Smooth muscle cell (in vitro differentiated cells): ENCODE data around the gene KMT2A. TPM values are rescaled to one million over a fixed set of nuclear protein-coding genes. Genes with fewer than 3 reads are reported as not detected.

Experiments
- DNase-seq: peaks from one replicate; lab custom pipeline; 2025; ENCODE audit not compliant: unreplicated experiment; lab: John Stamatoyannopoulos, UW
- H2AFZ ChIP-seq: fragments of 200-600 bp; sonication (generic); 2 replicates; pipeline ENCODE4 v1.6.0; 2016; ENCODE audit warnings: antibody characterized with exemption, low read depth, mild to moderate bottlenecking
- H3F3A ChIP-seq: fragments of 200-600 bp; sonication (generic); 2 replicates; pipeline ENCODE4 v1.6.0; 2017; ENCODE audit warnings: antibody characterized with exemption, low read depth
- H3K27ac ChIP-seq: fragments of 200-600 bp; sonication (generic); 2 replicates; pipeline ENCODE4 v1.5.1; 2016; ENCODE audit warnings: low read depth, mild to moderate bottlenecking
- H3K27me3 ChIP-seq: fragments of 200-600 bp; sonication (generic); 2 replicates; pipeline ENCODE4 v1.6.1; 2016; ENCODE audit warnings: low read depth, mild to moderate bottlenecking
- H3K36me3 ChIP-seq: fragments of 200-600 bp; sonication (generic); 2 replicates; pipeline ENCODE4 v1.5.1; 2016; ENCODE audit warnings: low read depth
- H3K4me1 ChIP-seq: fragments of 200-600 bp; sonication (generic); 2 replicates; pipeline ENCODE4 v1.5.1; 2016; ENCODE audit warnings: low read depth
- H3K4me2 ChIP-seq: fragments of 200-600 bp; sonication (generic); 2 replicates; pipeline ENCODE4 v1.6.0; 2016; ENCODE audit warnings: mild to moderate bottlenecking
- H3K4me3 ChIP-seq: fragments of 200-600 bp; sonication (generic); 2 replicates; pipeline ENCODE4 v1.5.1; 2016; ENCODE audit warnings: mild to moderate bottlenecking
- H3K79me2 ChIP-seq: fragments of 200-600 bp; sonication (generic); 2 replicates; pipeline ENCODE4 v1.6.0; 2016; ENCODE audit warnings: low read depth, mild to moderate bottlenecking
- H3K9ac ChIP-seq: fragments of 200-600 bp; sonication (generic); 2 replicates; pipeline ENCODE4 v1.6.0; 2016; ENCODE audit warnings: low read depth
- H3K9me3 ChIP-seq: fragments of 200-600 bp; sonication (generic); replicated peaks from 2 replicates; pipeline ENCODE4 v1.5.1; 2016; ENCODE audit warnings: low read depth
- H4K20me1 ChIP-seq: fragments of 200-600 bp; sonication (generic); 2 replicates; pipeline ENCODE4 v1.6.0; 2016; ENCODE audit warnings: low read depth
- CTCF ChIP-seq: fragments of 200-600 bp; sonication (generic); IDR thresholded peaks from 2 replicates; pipeline ENCODE4 v1.5.1; 2017; ENCODE audit warnings: borderline replicate concordance, mild to moderate bottlenecking, antibody characterized with exemption; ENCODE audit not compliant: insufficient read depth, poor library complexity, severe bottlenecking
- WGBS: methylation state at CpG from one replicate; pipeline ENCODE4 v1.1.7; 2016; ENCODE audit warnings: low lambda C conversion rate; 5-methylcytosine and 5-hydroxymethylcytosine counted together
- polyA plus RNA-seq: library from polyadenylated mRNA; unstranded; fragments of >200 nt; fragmentation: Nextera tagmentation; extraction: Ambion mirVana; gene quantifications from 2 replicates; pipeline ENCODE4 v1.2.1, GENCODE V29; 2016
- total RNA-seq: library from RNA; depleted of rRNA; stranded (reverse); fragments of >200 nt; gene quantifications from 2 replicates; pipeline ENCODE4 v1.2.3, GENCODE V29; 2014

The KMT2A gene
- total and polyA plus RNA-seq, 2 experiments from 2014 or later, result 15.5 to 27.8 TPM

GRCh38 chr11:118488480-118489109 lies 52.3 kb downstream of the KMT2A start:
- no peaks in the 10 kb centered on the region for H3K79me2 ChIP-seq
- H3K27me3 ChIP-seq, result no peaks in the 10 kb centered on the region
- peaks cover 10% of the 10 kb centered on the region for H3F3A ChIP-seq
- no peaks in the 10 kb centered on the region for H3K4me1 ChIP-seq
- peak; percentile 6 for DNase-seq
- WGBS, result 28% methylated on average over 7 of the region's 7 CpGs
- H2AFZ ChIP-seq, result no peak overlapping the region
- H3K9me3 ChIP-seq, result no peaks in the 10 kb centered on the region
- peaks cover 16% of the 10 kb centered on the region for H3K36me3 ChIP-seq
- peak; percentile 88 for TF ChIP-seq CTCF
- H3K9ac ChIP-seq, result no peak overlapping the region
- no peak overlapping the region for H3K27ac ChIP-seq
- no peaks in the 10 kb centered on the region for H4K20me1 ChIP-seq
- H3K4me3 ChIP-seq, result no peak overlapping the region
- no peak overlapping the region for H3K4me2 ChIP-seq

DNA sequence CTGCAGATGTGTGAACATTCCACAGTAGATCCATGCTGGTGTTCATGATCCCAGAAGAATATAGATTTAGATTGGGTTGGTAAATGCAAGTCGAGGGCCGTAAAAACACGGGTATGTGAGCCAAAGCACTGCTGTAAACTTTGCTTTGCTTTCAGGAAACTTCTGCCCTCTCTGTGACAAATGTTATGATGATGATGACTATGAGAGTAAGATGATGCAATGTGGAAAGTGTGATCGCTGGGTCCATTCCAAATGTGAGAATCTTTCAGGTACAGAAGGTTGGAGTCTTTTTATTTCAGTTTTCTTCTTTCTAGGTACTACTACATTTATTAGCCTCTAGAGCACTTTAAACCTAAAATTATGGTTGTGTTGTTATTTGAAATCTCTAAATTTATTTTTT lies 54.7 kb downstream of the KMT2A start:
- peaks cover 21% of the 10 kb centered on the region for H3K36me3 ChIP-seq
- DNase-seq, result no peak
- no peak overlapping the region for H3K4me2 ChIP-seq
- no peak overlapping the region for H3K27ac ChIP-seq
- H3K9ac ChIP-seq, result no peak overlapping the region
- no peaks in the 10 kb centered on the region for H3K4me1 ChIP-seq
- H3K9me3 ChIP-seq, result no peaks in the 10 kb centered on the region
- H3F3A ChIP-seq, result peaks cover 15% of the 10 kb centered on the region
- no peaks in the 10 kb centered on the region for H4K20me1 ChIP-seq
- no peak for TF ChIP-seq CTCF
- H3K27me3 ChIP-seq, result no peaks in the 10 kb centered on the region
- no peak overlapping the region for H2AFZ ChIP-seq
- WGBS, result 98% methylated on average over 4 of the region's 4 CpGs
- no peak overlapping the region for H3K4me3 ChIP-seq
- H3K79me2 ChIP-seq, result no peaks in the 10 kb centered on the region

DNA sequence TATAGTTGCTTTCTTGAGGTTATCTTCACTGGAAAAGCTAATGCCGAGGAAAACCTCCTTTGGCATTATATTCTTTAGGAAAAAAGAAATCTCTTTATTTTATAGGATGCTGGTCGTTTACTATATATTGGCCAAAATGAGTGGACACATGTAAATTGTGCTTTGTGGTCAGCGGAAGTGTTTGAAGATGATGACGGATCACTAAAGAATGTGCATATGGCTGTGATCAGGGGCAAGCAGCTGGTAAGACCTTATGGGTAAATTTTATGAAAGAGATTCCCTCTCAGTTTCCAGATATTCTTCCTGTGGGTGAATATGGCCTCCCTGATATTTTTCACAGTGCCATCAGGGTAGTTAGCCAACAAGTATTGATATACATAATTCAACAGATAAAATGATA lies 61.5 kb downstream of the KMT2A start:
- H3K9me3 ChIP-seq, result no peaks in the 10 kb centered on the region
- WGBS, result 44% methylated on average over 4 of the region's 4 CpGs
- H2AFZ ChIP-seq, result no peak overlapping the region
- no peak for TF ChIP-seq CTCF
- DNase-seq, result no peak
- H3K36me3 ChIP-seq, result peaks cover 37% of the 10 kb centered on the region
- no peaks in the 10 kb centered on the region for H3K27me3 ChIP-seq
- peaks cover 6% of the 10 kb centered on the region for H4K20me1 ChIP-seq
- no peaks in the 10 kb centered on the region for H3K79me2 ChIP-seq
- no peak overlapping the region for H3K9ac ChIP-seq
- peak overlapping the region; percentile 65 for H3K27ac ChIP-seq
- H3K4me2 ChIP-seq, result peak overlapping the region; percentile 4
- no peak overlapping the region for H3K4me3 ChIP-seq
- H3F3A ChIP-seq, result peaks cover 10% of the 10 kb centered on the region
- no peaks in the 10 kb centered on the region for H3K4me1 ChIP-seq

DNA sequence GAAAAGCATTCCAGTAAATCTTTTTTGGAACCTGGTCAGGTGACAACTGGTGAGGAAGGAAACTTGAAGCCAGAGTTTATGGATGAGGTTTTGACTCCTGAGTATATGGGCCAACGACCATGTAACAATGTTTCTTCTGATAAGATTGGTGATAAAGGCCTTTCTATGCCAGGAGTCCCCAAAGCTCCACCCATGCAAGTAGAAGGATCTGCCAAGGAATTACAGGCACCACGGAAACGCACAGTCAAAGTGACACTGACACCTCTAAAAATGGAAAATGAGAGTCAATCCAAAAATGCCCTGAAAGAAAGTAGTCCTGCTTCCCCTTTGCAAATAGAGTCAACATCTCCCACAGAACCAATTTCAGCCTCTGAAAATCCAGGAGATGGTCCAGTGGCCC lies 66.9 kb downstream of the KMT2A start:
- WGBS, result 92% methylated on average over 3 of the region's 3 CpGs
- no peaks in the 10 kb centered on the region for H3K9me3 ChIP-seq
- peaks cover 51% of the 10 kb centered on the region for H3K36me3 ChIP-seq
- TF ChIP-seq CTCF, result no peak
- no peak overlapping the region for H3K4me3 ChIP-seq
- no peaks in the 10 kb centered on the region for H3K27me3 ChIP-seq
- peaks cover under 1% of the 10 kb centered on the region for H3F3A ChIP-seq
- H4K20me1 ChIP-seq, result peaks cover 3% of the 10 kb centered on the region
- no peak overlapping the region for H2AFZ ChIP-seq
- no peak overlapping the region for H3K4me2 ChIP-seq
- H3K79me2 ChIP-seq, result no peaks in the 10 kb centered on the region
- no peak overlapping the region for H3K9ac ChIP-seq
- H3K27ac ChIP-seq, result no peak overlapping the region
- DNase-seq, result no peak
- no peaks in the 10 kb centered on the region for H3K4me1 ChIP-seq
